WTC11 (cell line): Measurements from ENCODE around the gene ZNF669. TPM values are rescaled to one million over a fixed set of nuclear protein-coding genes. Genes with fewer than 3 reads are reported as not detected.

Experiments used
- ATAC-seq: fragments of 200-7000 bp; cut with Tn5 transposase; 2 replicates; pipeline ENCODE4 v1.10.0; 2021; ENCODE audit warnings: mild to moderate bottlenecking, moderate library complexity
- CTCF ChIA-PET: fragments of 300-600 bp; sonication (Branson Sonifier 250); formaldehyde crosslinking; loops from one replicate; lab custom pipeline; 2021; ENCODE audit warnings: antibody characterized with exemption; lab: Charles Lee
- POLR2A ChIA-PET: fragments of 350-600 bp; sonication (Branson Sonifier 250); formaldehyde crosslinking; loops from one replicate; lab custom pipeline; 2021; ENCODE audit warnings: antibody characterized with exemption; lab: Charles Lee
- DNase-seq: peaks from one replicate; pipeline ENCODE4 v3.0.0; 2021; ENCODE audit warnings: low spot score
- H3K27ac Mint-ChIP-seq: 2 replicates; pipeline ENCODE4 v1.8.0; 2021; ENCODE audit warnings: mixed read lengths
- H3K27me3 Mint-ChIP-seq: 2 replicates; pipeline ENCODE4 v1.8.0; 2021; ENCODE audit warnings: low read depth, mild to moderate bottlenecking, moderate library complexity, mixed read lengths
- H3K36me3 Mint-ChIP-seq: 2 replicates; pipeline ENCODE4 v1.8.0; 2021; ENCODE audit warnings: mixed read lengths
- H3K4me1 Mint-ChIP-seq: 2 replicates; pipeline ENCODE4 v1.8.0; 2022; ENCODE audit warnings: mixed read lengths
- H3K4me3 Mint-ChIP-seq: 2 replicates; pipeline ENCODE4 v1.8.0; 2021; ENCODE audit warnings: mild to moderate bottlenecking, moderate library complexity, mixed read lengths
- H3K9me3 Mint-ChIP-seq: 2 replicates; pipeline ENCODE4 v1.8.0; 2021; ENCODE audit warnings: mixed read lengths
- ATF1 ChIP-seq: sonication (generic); formaldehyde crosslinking; IDR thresholded peaks from 2 replicates; pipeline ENCODE4 v1.8.1; 2023; ENCODE audit warnings: mild to moderate bottlenecking, moderate library complexity, missing genetic modification reagents
- CTCF ChIP-seq: fragments of 200-600 bp; IDR thresholded peaks from 2 replicates; pipeline ENCODE4 v1.8.0; 2022; ENCODE audit warnings: antibody characterized with exemption
- E2F1 ChIP-seq: sonication (generic); formaldehyde crosslinking; IDR thresholded peaks from 2 replicates; pipeline ENCODE4 v1.8.0; 2022; ENCODE audit warnings: mild to moderate bottlenecking, missing genetic modification reagents
- ERG ChIP-seq: fragments of 250-450 bp; sonication (Bioruptor Pico); IDR thresholded peaks from 2 replicates; pipeline ENCODE4 v1.8.0; 2021; ENCODE audit warnings: mild to moderate bottlenecking
- GRHL2 ChIP-seq: fragments of 250-450 bp; sonication (Bioruptor Pico); IDR thresholded peaks from 2 replicates; pipeline ENCODE4 v1.8.0; 2022; ENCODE audit warnings: mild to moderate bottlenecking, moderate library complexity; ENCODE audit not compliant: insufficient replicate concordance, severe bottlenecking
- GTF2I ChIP-seq: fragments of 250-450 bp; sonication (Bioruptor Pico); conservative IDR thresholded peaks from 2 replicates; pipeline ENCODE4 v1.4.0; 2021; ENCODE audit warnings: mild to moderate bottlenecking
- HMGXB4 ChIP-seq: sonication (generic); formaldehyde crosslinking; IDR thresholded peaks from 2 replicates; pipeline ENCODE4 v1.8.1; 2023; ENCODE audit warnings: mild to moderate bottlenecking, moderate library complexity, missing genetic modification reagents
- IRF1 ChIP-seq: sonication (generic); formaldehyde crosslinking; IDR thresholded peaks from 2 replicates; pipeline ENCODE4 v1.8.0; 2023; ENCODE audit warnings: missing genetic modification reagents
- MXD4 ChIP-seq: fragments of 250-450 bp; sonication (Bioruptor Pico); IDR thresholded peaks from 2 replicates; pipeline ENCODE4 v1.8.0; 2021; ENCODE audit warnings: mild to moderate bottlenecking, moderate library complexity, borderline replicate concordance
- OVOL2 ChIP-seq: fragments of 250-450 bp; sonication (Bioruptor Pico); IDR thresholded peaks from 2 replicates; pipeline ENCODE4 v1.9.0; 2021; ENCODE audit warnings: mild to moderate bottlenecking, borderline replicate concordance
- PREB ChIP-seq: sonication (generic); formaldehyde crosslinking; IDR thresholded peaks from 2 replicates; pipeline ENCODE4 v1.8.1; 2022; ENCODE audit warnings: mild to moderate bottlenecking, missing genetic modification reagents, moderate library complexity, borderline replicate concordance
- SMAD3 ChIP-seq: sonication (generic); formaldehyde crosslinking; IDR thresholded peaks from 2 replicates; pipeline ENCODE4 v1.8.0; 2022; ENCODE audit warnings: missing genetic modification reagents, mild to moderate bottlenecking, borderline replicate concordance
- SOX15 ChIP-seq: fragments of 250-450 bp; sonication (Bioruptor Pico); IDR thresholded peaks from 2 replicates; pipeline ENCODE4 v1.9.0; 2021; ENCODE audit warnings: mild to moderate bottlenecking
- USF1 ChIP-seq: sonication (generic); formaldehyde crosslinking; IDR thresholded peaks from 2 replicates; pipeline ENCODE4 v1.8.0; 2022; ENCODE audit warnings: mild to moderate bottlenecking, missing genetic modification reagents
- USF2 ChIP-seq: sonication (generic); formaldehyde crosslinking; IDR thresholded peaks from 2 replicates; pipeline ENCODE4 v1.8.1; 2023; ENCODE audit warnings: mild to moderate bottlenecking, missing genetic modification reagents, moderate library complexity
- ZNF138 ChIP-seq: sonication (generic); formaldehyde crosslinking; conservative IDR thresholded peaks from 2 replicates; pipeline ENCODE4 v1.8.1; 2022; ENCODE audit warnings: mild to moderate bottlenecking, moderate library complexity, missing genetic modification reagents
- ZNF219 ChIP-seq: sonication (generic); formaldehyde crosslinking; IDR thresholded peaks from 2 replicates; pipeline ENCODE4 v1.8.0; 2023; ENCODE audit warnings: missing genetic modification reagents, mild to moderate bottlenecking, borderline replicate concordance
- ZNF317 ChIP-seq: sonication (generic); formaldehyde crosslinking; IDR thresholded peaks from 2 replicates; pipeline ENCODE4 v1.8.1; 2023; ENCODE audit warnings: low read depth, mild to moderate bottlenecking, moderate library complexity, missing genetic modification reagents, borderline replicate concordance
- ZNF416 ChIP-seq: fragments of 250-450 bp; sonication (Bioruptor Pico); IDR thresholded peaks from 2 replicates; pipeline ENCODE4 v1.9.0; 2021; ENCODE audit warnings: mild to moderate bottlenecking, inconsistent platforms
- ZNF423 ChIP-seq: fragments of 250-450 bp; sonication (Bioruptor Pico); IDR thresholded peaks from 2 replicates; pipeline ENCODE4 v2.1.2; 2022; ENCODE audit warnings: mild to moderate bottlenecking, moderate library complexity
- ZNF425 ChIP-seq: fragments of 250-450 bp; sonication (Bioruptor Pico); conservative IDR thresholded peaks from 2 replicates; pipeline ENCODE4 v1.9.0; 2021; ENCODE audit warnings: mild to moderate bottlenecking
- total RNA-seq: library from RNA; stranded (reverse); gene quantifications from 3 replicates; pipeline ENCODE4 v1.2.3, GENCODE V29; 2021

Gene ZNF669
- total RNA-seq, 1 experiment from 2014 or later: 18.3 TPM

GRCh38 chr1:247107694-247108093, 3.5 kb upstream of the ZNF669 start (continued):
- TF ChIP-seq IRF1 (CRISPR knock-in tag): no peak
- no peak for TF ChIP-seq E2F1 (CRISPR knock-in tag)
- TF ChIP-seq ZNF423 (CRISPR knock-in tag): no peak
- TF ChIP-seq ZNF219 (CRISPR knock-in tag): no peak
- TF ChIP-seq ERG (CRISPR knock-in tag): no peak
- TF ChIP-seq, all 79 proteins: peak for 0

- Mint-ChIP-seq H3K4me3 (peak overlapping the region; percentile 4), H3K27me3 (peaks cover 37% of the 10 kb centered on the region), H3K9me3 (peaks cover 1% of the 10 kb centered on the region; the same call in 1 of the 2 replicates), H3K4me1 (peaks cover 33% of the 10 kb centered on the region), H3K36me3 (peaks cover 16% of the 10 kb centered on the region), H3K27ac (peak overlapping the region; percentile 48; the same call in 1 of the 2 replicates)
- no peak for TF ChIP-seq ZNF416 (CRISPR knock-in tag)
- TF ChIP-seq ZNF425 (CRISPR knock-in tag): no peak
- no peak for TF ChIP-seq ZNF317
- TF ChIP-seq ATF1 (CRISPR knock-in tag): no peak
- TF ChIP-seq SOX15 (CRISPR knock-in tag): no peak
- no peak for TF ChIP-seq CTCF
- no peak for TF ChIP-seq USF2 (CRISPR knock-in tag)
- no peak for TF ChIP-seq PREB (CRISPR knock-in tag)
- no peak for TF ChIP-seq USF1
- no peak for TF ChIP-seq ZNF138 (CRISPR knock-in tag)
- no peak for TF ChIP-seq HMGXB4
- no peak for TF ChIP-seq GRHL2 (CRISPR knock-in tag)
- no peak for TF ChIP-seq SMAD3 (CRISPR knock-in tag)
- TF ChIP-seq MXD4 (CRISPR knock-in tag): no peak
- no peak for TF ChIP-seq GTF2I (CRISPR knock-in tag)
- TF ChIP-seq OVOL2 (CRISPR knock-in tag): no peak
- DNase-seq: no peak
- ChIA-PET CTCF (interaction anchor here (1.5 kb wide), 1 partner anchor 13 kb away, joined by 5 read pairs; no protein-coding TSS in a partner anchor), POLR2A (no interaction called here)
- no peak for ATAC-seq
Observed at GRCh38 chr1:247105966-247106365, 1.8 kb upstream of the ZNF669 start.
